CD4-positive, alpha-beta T cell treated with Interleukin-17A for 4 hours (primary cell): ENCODE results near the gene EIF4G1.

Source experiments
- DNase-seq: peaks from one replicate; pipeline ENCODE4 v3.0.0-alpha.2; 2020; ENCODE audit warnings: mixed read lengths

EIF4G1 gene

GRCh38 chr3:184372911-184373310, 58.5 kb downstream of the EIF4G1 start:
- no peak for DNase-seq

- no peak for DNase-seq
Observed at GRCh38 chr3:184373422-184373821, 59.0 kb downstream of the EIF4G1 start.

- DNase-seq, result no peak
Observed at GRCh38 chr3:184375747-184376461, 61.5 kb downstream of the EIF4G1 start.

- DNase-seq, result no peak
Observed at GRCh38 chr3:184377374-184377773, 63.0 kb downstream of the EIF4G1 start.

- DNase-seq, result no peak
Observed at GRCh38 chr3:184377882-184378445, 63.6 kb downstream of the EIF4G1 start, which contains the start of gene THPO. Gene THPO (minus strand): TSS chr3:184378207. CDS start chr3:184376259, 1,948 bp downstream.

GRCh38 chr3:184378651-184379357, 64.4 kb downstream of the EIF4G1 start:
- DNase-seq, result no peak

- no peak for DNase-seq
Observed at GRCh38 chr3:184379358-184380184, 65.2 kb downstream of the EIF4G1 start, which contains the start of gene CHRD. Gene CHRD (plus strand): TSS chr3:184380054. CDS start chr3:184380319, 265 bp downstream.

- peak; percentile 46 for DNase-seq
Observed at GRCh38 chr3:184380185-184380626, 65.8 kb downstream of the EIF4G1 start.

GRCh38 chr3:184380627-184381260, 66.3 kb downstream of the EIF4G1 start:
- DNase-seq, result peak; percentile 27

- DNase-seq, result peak; percentile 8
Observed at GRCh38 chr3:184381261-184382224, 67.1 kb downstream of the EIF4G1 start.

- no peak for DNase-seq
Observed at GRCh38 chr3:184382326-184383032, 68.1 kb downstream of the EIF4G1 start.

GRCh38 chr3:184383033-184383740, 68.8 kb downstream of the EIF4G1 start:
- DNase-seq, result no peak

GRCh38 chr3:184384342-184384741, 69.9 kb downstream of the EIF4G1 start:
- no peak for DNase-seq
